Raji (cell line): ENCODE measurements around the gene PLA2G15.

ENCODE experiments used
- POLR2A ChIP-seq: IDR thresholded peaks from 2 replicates; pipeline ENCODE4 v1.6.1; 2011; ENCODE audit warnings: low read depth, low read length, control low read depth; ENCODE audit not compliant: insufficient read depth

PLA2G15 gene

GRCh38 chr16:68242926-68243858, 2.0 kb upstream of the PLA2G15 start:
- TF ChIP-seq POLR2A, result no peak

GRCh38 chr16:68244481-68244902, 681 bp upstream of the PLA2G15 start:
- TF ChIP-seq POLR2A, result no peak

DNA sequence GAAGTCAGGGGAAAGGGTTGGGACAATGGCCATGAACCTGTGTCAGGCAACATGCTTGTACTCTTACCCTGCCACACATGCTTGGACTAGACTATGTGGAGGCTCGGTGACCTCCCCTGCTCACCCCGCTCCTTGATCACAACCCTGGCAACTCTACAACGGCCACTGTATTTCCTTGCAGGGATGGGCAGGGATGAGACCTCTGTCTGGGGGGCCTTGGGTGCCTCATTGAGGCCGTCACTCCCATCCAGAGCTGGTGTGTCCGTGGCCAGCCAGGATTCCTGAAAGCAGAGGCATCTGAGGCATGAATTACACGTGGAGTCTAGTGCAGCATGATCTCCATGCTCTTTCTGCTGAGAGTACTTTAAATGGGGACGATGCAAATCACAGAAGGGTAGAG, 948 bp downstream of the PLA2G15 start:
- TF ChIP-seq POLR2A, result no peak

GRCh38 chr16:68246666-68247065, 1.5 kb downstream of the PLA2G15 start:
- TF ChIP-seq POLR2A, result no peak

DNA sequence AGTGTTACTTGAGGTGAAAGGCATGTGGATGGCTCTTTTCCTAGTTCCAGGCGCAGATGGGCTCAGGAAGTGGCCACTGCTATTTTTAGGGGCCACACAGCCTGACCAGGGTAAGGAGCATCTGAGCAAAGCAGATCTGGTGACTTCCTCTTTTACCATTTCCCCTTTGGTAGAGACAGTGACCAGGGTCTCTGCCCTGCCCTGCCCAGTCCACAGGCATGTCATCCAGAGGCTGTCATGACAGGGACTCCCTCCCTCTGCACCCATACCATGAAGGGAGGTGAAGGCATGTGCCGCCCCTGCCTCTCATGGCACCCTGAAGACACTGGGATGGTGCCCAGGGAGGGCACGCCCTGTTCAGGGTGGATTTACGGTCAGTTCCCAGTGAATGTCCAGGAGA, 2.2 kb downstream of the PLA2G15 start:
- no peak for TF ChIP-seq POLR2A

- TF ChIP-seq POLR2A, result no peak
These were observed 2.8 kb downstream of the PLA2G15 start for GRCh38 chr16:68247932-68248331.

DNA sequence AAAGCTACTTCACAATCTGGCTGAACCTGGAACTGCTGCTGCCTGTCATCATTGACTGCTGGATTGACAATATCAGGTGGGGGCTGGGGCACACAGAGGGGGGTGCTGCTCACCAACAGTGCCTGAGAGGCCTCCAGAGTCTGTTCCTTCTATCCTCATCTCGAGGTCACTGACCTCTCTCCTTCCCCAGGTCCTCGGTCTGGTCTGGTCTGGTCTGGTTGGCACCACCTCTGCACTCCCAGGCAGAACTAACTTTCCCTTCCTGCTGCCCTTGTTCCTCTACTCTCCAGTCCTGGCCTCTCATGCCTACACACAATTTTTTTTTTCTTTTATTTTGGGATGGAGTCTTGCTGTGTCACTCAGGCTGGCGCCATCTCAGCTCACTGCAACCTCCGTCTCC, 4.2 kb downstream of the PLA2G15 start:
- no peak for TF ChIP-seq POLR2A

DNA sequence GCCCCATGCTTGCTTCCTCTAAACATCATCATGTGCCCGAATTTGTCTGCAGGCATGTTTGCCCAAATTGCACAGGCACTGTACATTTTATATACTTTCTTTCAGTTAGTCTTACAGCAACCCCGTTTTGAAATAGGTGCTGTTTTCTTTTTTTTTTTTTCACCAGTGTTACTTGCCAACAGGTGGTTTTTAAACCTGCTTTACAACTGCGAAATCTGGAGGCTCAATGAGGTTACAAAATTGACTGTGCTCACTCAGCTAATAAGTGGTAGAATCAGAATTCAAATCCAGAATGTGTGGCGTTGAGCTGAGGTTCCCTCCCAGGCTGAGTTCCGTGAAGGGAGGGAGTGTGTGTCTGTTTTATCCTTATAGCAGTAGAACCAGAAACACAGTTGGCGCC, 5.8 kb downstream of the PLA2G15 start:
- no peak for TF ChIP-seq POLR2A

- no peak for TF ChIP-seq POLR2A
These were observed 6.7 kb downstream of the PLA2G15 start for GRCh38 chr16:68251832-68252231.

GRCh38 chr16:68252383-68252782, 7.2 kb downstream of the PLA2G15 start:
- TF ChIP-seq POLR2A, result no peak

DNA sequence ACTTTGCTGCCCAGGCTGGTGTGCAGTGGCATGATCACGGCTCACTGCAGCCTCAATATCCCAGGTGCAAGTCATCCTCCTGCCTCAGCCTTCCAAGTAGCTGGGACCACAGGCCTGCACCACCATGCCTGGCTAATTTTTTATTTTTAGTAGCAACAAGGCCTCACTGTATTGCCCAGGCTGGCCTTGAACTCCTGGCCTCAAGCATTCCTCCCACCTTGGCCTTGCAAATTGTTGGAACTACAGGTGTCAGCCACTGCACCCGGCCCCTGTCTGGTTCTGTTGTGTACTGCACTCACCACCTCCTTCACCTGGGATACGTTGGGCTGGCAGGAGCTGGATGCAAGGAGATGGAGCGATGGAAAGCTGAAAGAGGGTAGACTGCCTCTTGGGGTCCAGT, 8.5 kb downstream of the PLA2G15 start:
- no peak for TF ChIP-seq POLR2A

GRCh38 chr16:68255712-68256111, 10.5 kb downstream of the PLA2G15 start:
- TF ChIP-seq POLR2A, result no peak

DNA sequence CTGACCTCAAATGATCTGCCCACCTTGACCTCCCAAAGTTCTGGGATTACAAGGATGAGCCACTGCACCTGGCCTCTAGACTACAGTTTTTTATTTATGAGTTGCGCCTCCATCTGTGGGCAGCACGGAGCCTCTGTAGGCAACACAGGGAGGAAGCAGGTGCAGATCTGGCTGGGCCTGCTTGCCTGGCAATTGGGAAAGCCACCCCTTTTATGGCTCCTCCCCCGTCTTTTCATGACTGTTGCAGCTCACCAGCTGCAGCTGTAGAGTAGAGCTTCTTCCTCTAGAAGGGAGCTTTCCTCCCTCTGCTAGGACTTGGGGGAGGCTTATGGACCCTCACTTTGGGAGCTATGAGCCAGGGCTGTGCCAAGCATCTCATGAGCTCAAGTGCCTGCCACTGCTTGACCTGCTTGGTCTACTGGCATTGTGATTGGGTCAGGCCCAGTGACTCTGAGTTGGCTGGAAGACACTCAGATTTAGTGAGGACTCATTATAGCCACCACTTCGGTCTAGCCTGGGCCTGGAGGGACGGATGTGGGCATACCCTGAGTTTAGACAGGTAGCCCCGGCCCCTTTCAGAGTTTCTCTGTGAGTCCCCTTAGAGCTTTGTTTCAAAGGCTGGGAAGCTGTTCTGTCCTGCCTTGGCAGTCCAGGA, 12.2 kb downstream of the PLA2G15 start:
- TF ChIP-seq POLR2A, result no peak

GRCh38 chr16:68257906-68258800, 13.0 kb downstream of the PLA2G15 start:
- no peak for TF ChIP-seq POLR2A
